ENCODE results near the gene CLEC10A.
"Not testable (repeated sequence)": the region's sequence is repeated elsewhere in the genome, so short reads cannot be mapped to it uniquely, and the experiment has no call there.

The CLEC10A gene

GRCh38 chr17:7088442-7088841 lies 8.4 kb upstream of the CLEC10A start:
- not testable (repeated sequence) for H3K4me2 ChIP-seq (ENCODE audit: low read length); H3K36me3 ChIP-seq (ENCODE audit: insufficient read depth, low read length); H3K4me1 ChIP-seq (ENCODE audit: control insufficient read depth, insufficient read depth, low read length); H3K4me3 ChIP-seq (ENCODE audit: low read length); H3K9ac ChIP-seq (ENCODE audit: low read depth, low read length); H3K9me3 ChIP-seq (replicated peaks; ENCODE audit: low read length)
- peaks cover 16% of the 10 kb centered on the region for H3K27me3 ChIP-seq (ENCODE audit: control insufficient read depth, insufficient read depth, low read length)

DNA sequence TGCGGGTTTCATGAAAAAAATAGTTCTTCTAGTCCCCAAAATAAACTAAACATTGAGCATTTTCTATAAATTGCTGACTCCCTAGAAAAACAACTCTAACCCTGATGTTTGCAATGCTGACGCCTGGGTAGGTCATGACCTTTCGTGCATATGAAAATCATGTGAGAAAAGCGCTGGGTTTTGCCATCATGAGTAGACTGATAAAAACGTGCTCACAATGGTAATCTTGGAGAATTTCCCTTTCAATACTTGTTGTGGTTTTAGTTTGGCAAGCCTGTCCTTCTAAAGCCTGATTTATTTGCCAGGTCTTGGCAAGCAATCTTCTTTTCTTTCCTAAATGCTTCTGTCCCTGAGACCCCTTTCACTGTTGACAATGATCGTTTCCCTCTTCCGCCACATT lies 4.0 kb upstream of the CLEC10A start:
- no peak overlapping the region for H3K4me2 ChIP-seq (ENCODE audit: low read length)
- H3K9ac ChIP-seq (ENCODE audit: low read depth, low read length): no peak overlapping the region
- no peaks in the 10 kb centered on the region for H3K36me3 ChIP-seq (ENCODE audit: insufficient read depth, low read length)
- H3K27me3 ChIP-seq (ENCODE audit: control insufficient read depth, insufficient read depth, low read length): peaks cover 24% of the 10 kb centered on the region
- no peaks in the 10 kb centered on the region for H3K9me3 ChIP-seq (replicated peaks; ENCODE audit: low read length)
- no peak overlapping the region for H3K4me3 ChIP-seq (ENCODE audit: low read length)
- no peaks in the 10 kb centered on the region for H3K4me1 ChIP-seq (ENCODE audit: control insufficient read depth, insufficient read depth, low read length)

GRCh38 chr17:7083592-7083991 lies 3.5 kb upstream of the CLEC10A start:
- H3K9ac ChIP-seq (ENCODE audit: low read depth, low read length): no peak overlapping the region
- H3K4me2 ChIP-seq (ENCODE audit: low read length): no peak overlapping the region
- H3K9me3 ChIP-seq (replicated peaks; ENCODE audit: low read length): no peaks in the 10 kb centered on the region
- no peaks in the 10 kb centered on the region for H3K36me3 ChIP-seq (ENCODE audit: insufficient read depth, low read length)
- no peak overlapping the region for H3K4me3 ChIP-seq (ENCODE audit: low read length)
- peaks cover 28% of the 10 kb centered on the region for H3K27me3 ChIP-seq (ENCODE audit: control insufficient read depth, insufficient read depth, low read length)
- no peaks in the 10 kb centered on the region for H3K4me1 ChIP-seq (ENCODE audit: control insufficient read depth, insufficient read depth, low read length)

GRCh38 chr17:7081341-7082062 lies 1.5 kb upstream of the CLEC10A start:
- H3K9me3 ChIP-seq (replicated peaks; ENCODE audit: low read length): no peaks in the 10 kb centered on the region
- H3K4me1 ChIP-seq (ENCODE audit: control insufficient read depth, insufficient read depth, low read length): no peaks in the 10 kb centered on the region
- no peak overlapping the region for H3K9ac ChIP-seq (ENCODE audit: low read depth, low read length)
- H3K4me2 ChIP-seq (ENCODE audit: low read length): no peak overlapping the region
- no peaks in the 10 kb centered on the region for H3K36me3 ChIP-seq (ENCODE audit: insufficient read depth, low read length)
- H3K4me3 ChIP-seq (ENCODE audit: low read length): no peak overlapping the region
- H3K27me3 ChIP-seq (ENCODE audit: control insufficient read depth, insufficient read depth, low read length): peaks cover 30% of the 10 kb centered on the region

GRCh38 chr17:7080456-7081041 lies 498 bp upstream of the CLEC10A start:
- Histone ChIP-seq H3K9ac (ENCODE audit: low read depth, low read length) (no peak overlapping the region), H3K4me2 (ENCODE audit: low read length) (no peak overlapping the region), H3K4me1 (ENCODE audit: control insufficient read depth, insufficient read depth, low read length) (no peaks in the 10 kb centered on the region), H3K4me3 (ENCODE audit: low read length) (no peak overlapping the region), H3K9me3 (replicated peaks; ENCODE audit: low read length) (no peaks in the 10 kb centered on the region), H3K36me3 (ENCODE audit: insufficient read depth, low read length) (no peaks in the 10 kb centered on the region), H3K27me3 (ENCODE audit: control insufficient read depth, insufficient read depth, low read length) (peaks cover 31% of the 10 kb centered on the region)

DNA sequence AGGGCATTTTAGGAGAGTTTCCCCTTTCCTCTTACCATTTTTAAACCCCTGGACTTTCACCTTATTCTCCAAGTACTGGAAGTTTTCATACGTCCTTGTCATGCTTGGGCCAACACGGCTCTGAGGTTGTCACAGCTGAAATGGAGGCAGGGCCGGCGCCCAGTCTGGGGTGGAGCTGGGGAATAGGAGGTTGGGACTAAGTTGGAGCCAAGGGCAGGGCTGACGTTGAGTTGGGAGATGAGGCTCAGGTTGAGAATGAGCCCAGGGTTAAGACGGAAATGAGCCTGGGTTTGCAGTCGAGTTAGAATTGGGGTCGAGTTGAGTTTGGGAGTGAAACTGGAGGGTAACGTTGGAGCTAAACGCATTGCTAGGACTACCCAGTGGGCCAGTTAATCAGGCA lies 1.3 kb downstream of the CLEC10A start:
- Histone ChIP-seq H3K36me3 (ENCODE audit: insufficient read depth, low read length) (no peaks in the 10 kb centered on the region), H3K4me1 (ENCODE audit: control insufficient read depth, insufficient read depth, low read length) (no peaks in the 10 kb centered on the region), H3K9me3 (replicated peaks; ENCODE audit: low read length) (no peaks in the 10 kb centered on the region), H3K27me3 (ENCODE audit: control insufficient read depth, insufficient read depth, low read length) (peaks cover 24% of the 10 kb centered on the region), H3K9ac (ENCODE audit: low read depth, low read length) (no peak overlapping the region), H3K4me2 (ENCODE audit: low read length) (no peak overlapping the region), H3K4me3 (ENCODE audit: low read length) (no peak overlapping the region)

GRCh38 chr17:7077911-7078546 lies 2.0 kb downstream of the CLEC10A start:
- no peak overlapping the region for H3K4me3 ChIP-seq (ENCODE audit: low read length)
- H3K9me3 ChIP-seq (replicated peaks; ENCODE audit: low read length): no peaks in the 10 kb centered on the region
- H3K4me1 ChIP-seq (ENCODE audit: control insufficient read depth, insufficient read depth, low read length): no peaks in the 10 kb centered on the region
- H3K9ac ChIP-seq (ENCODE audit: low read depth, low read length): no peak overlapping the region
- H3K36me3 ChIP-seq (ENCODE audit: insufficient read depth, low read length): no peaks in the 10 kb centered on the region
- H3K4me2 ChIP-seq (ENCODE audit: low read length): no peak overlapping the region
- H3K27me3 ChIP-seq (ENCODE audit: control insufficient read depth, insufficient read depth, low read length): peaks cover 28% of the 10 kb centered on the region

- peaks cover 32% of the 10 kb centered on the region for H3K27me3 ChIP-seq (ENCODE audit: control insufficient read depth, insufficient read depth, low read length)
- H3K9me3 ChIP-seq (replicated peaks; ENCODE audit: low read length): no peaks in the 10 kb centered on the region
- no peak overlapping the region for H3K4me3 ChIP-seq (ENCODE audit: low read length)
- H3K9ac ChIP-seq (ENCODE audit: low read depth, low read length): no peak overlapping the region
- no peaks in the 10 kb centered on the region for H3K36me3 ChIP-seq (ENCODE audit: insufficient read depth, low read length)
- H3K4me2 ChIP-seq (ENCODE audit: low read length): no peak overlapping the region
- no peaks in the 10 kb centered on the region for H3K4me1 ChIP-seq (ENCODE audit: control insufficient read depth, insufficient read depth, low read length)
Measured at GRCh38 chr17:7074931-7075330, 5.1 kb downstream of the CLEC10A start.

GRCh38 chr17:7072406-7072805 lies 7.6 kb downstream of the CLEC10A start:
- Histone ChIP-seq H3K4me3 (ENCODE audit: low read length) (no peak overlapping the region), H3K4me2 (ENCODE audit: low read length) (no peak overlapping the region), H3K4me1 (ENCODE audit: control insufficient read depth, insufficient read depth, low read length) (no peaks in the 10 kb centered on the region), H3K9me3 (replicated peaks; ENCODE audit: low read length) (peaks cover 3% of the 10 kb centered on the region), H3K36me3 (ENCODE audit: insufficient read depth, low read length) (no peaks in the 10 kb centered on the region), H3K27me3 (ENCODE audit: control insufficient read depth, insufficient read depth, low read length) (peaks cover 38% of the 10 kb centered on the region), H3K9ac (ENCODE audit: low read depth, low read length) (no peak overlapping the region)

GRCh38 chr17:7070712-7071111 lies 9.3 kb downstream of the CLEC10A start:
- H3K27me3 ChIP-seq (ENCODE audit: control insufficient read depth, insufficient read depth, low read length): peaks cover 46% of the 10 kb centered on the region
- no peaks in the 10 kb centered on the region for H3K4me1 ChIP-seq (ENCODE audit: control insufficient read depth, insufficient read depth, low read length)
- no peaks in the 10 kb centered on the region for H3K36me3 ChIP-seq (ENCODE audit: insufficient read depth, low read length)
- no peak overlapping the region for H3K9ac ChIP-seq (ENCODE audit: low read depth, low read length)
- peaks cover 3% of the 10 kb centered on the region for H3K9me3 ChIP-seq (replicated peaks; ENCODE audit: low read length)
- no peak overlapping the region for H3K4me3 ChIP-seq (ENCODE audit: low read length)
- H3K4me2 ChIP-seq (ENCODE audit: low read length): no peak overlapping the region

DNA sequence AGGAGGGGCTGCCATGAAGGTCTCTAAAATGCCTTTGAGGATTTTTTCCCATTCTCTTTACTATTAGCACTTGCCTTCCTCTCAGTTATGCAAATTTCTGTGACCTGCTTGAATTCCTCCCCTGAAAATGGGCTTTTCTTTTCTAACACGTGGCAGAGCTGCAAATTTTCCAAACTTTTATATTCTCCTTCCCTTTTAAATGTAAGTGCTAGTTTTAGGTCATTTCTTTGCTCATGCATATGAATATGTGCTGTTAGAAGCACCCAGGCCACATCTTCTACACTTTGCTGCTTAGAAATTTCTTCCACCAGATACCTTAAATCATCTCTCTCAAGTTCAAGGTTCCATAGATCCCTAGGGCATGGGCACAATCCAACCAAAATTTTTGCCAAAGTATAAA lies 11.8 kb downstream of the CLEC10A start:
- Histone ChIP-seq H3K4me2 (ENCODE audit: low read length) (no peak overlapping the region), H3K27me3 (ENCODE audit: control insufficient read depth, insufficient read depth, low read length) (peaks cover 65% of the 10 kb centered on the region), H3K9me3 (replicated peaks; ENCODE audit: low read length) (peaks cover 3% of the 10 kb centered on the region), H3K4me1 (ENCODE audit: control insufficient read depth, insufficient read depth, low read length) (peaks cover 8% of the 10 kb centered on the region), H3K4me3 (ENCODE audit: low read length) (no peak overlapping the region), H3K36me3 (ENCODE audit: insufficient read depth, low read length) (no peaks in the 10 kb centered on the region), H3K9ac (ENCODE audit: low read depth, low read length) (no peak overlapping the region)

GRCh38 chr17:7067198-7067597 lies 12.9 kb downstream of the CLEC10A start:
- Histone ChIP-seq H3K9me3 (replicated peaks; ENCODE audit: low read length) (peaks cover 3% of the 10 kb centered on the region), H3K27me3 (ENCODE audit: control insufficient read depth, insufficient read depth, low read length) (peaks cover 58% of the 10 kb centered on the region), H3K4me2 (ENCODE audit: low read length) (no peak overlapping the region), H3K4me3 (ENCODE audit: low read length) (no peak overlapping the region), H3K4me1 (ENCODE audit: control insufficient read depth, insufficient read depth, low read length) (peaks cover 8% of the 10 kb centered on the region), H3K9ac (ENCODE audit: low read depth, low read length) (no peak overlapping the region), H3K36me3 (ENCODE audit: insufficient read depth, low read length) (no peaks in the 10 kb centered on the region)
